CD4-positive, alpha-beta T cell treated with Interleukin-4 for 4 hours (primary cell): ENCODE measurements around the gene SMARCA4.

Experiments
- DNase-seq: peaks from one replicate; pipeline ENCODE4 v3.0.0-alpha.2; 2020

SMARCA4 gene

GRCh38 chr19:11106477-11106876 is 145.6 kb downstream of the SMARCA4 start:
- no peak for DNase-seq

GRCh38 chr19:11108746-11109145 is 147.9 kb downstream of the SMARCA4 start:
- no peak for DNase-seq

- no peak for DNase-seq
These were observed 150.4 kb downstream of the SMARCA4 start for GRCh38 chr19:11111117-11111770.

GRCh38 chr19:11111771-11112144 is 150.9 kb downstream of the SMARCA4 start:
- no peak for DNase-seq
